ENCODE measurements around the gene PKIG.

The PKIG gene

DNA sequence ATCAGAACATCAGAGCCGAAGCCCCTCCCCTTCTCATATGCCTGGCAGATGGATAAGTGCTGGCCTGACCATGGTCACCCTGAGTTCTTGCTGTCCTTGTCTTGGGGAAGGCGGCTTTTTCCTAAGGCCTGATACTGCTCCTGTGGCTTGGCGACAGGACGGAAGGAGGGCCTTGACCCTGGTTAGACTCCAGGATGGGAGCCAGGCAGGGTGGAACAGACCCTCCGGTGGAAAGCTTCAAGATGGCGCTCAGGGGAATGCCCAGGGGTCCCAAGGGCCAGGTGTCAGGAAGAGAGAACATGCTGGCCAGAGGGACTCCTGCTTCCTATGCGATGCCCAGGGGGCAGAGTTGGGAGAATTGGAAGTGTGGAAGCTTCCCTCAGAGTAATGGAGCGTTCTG, 39.6 kb downstream of the PKIG start:
- DNase-seq = no peak

DNA sequence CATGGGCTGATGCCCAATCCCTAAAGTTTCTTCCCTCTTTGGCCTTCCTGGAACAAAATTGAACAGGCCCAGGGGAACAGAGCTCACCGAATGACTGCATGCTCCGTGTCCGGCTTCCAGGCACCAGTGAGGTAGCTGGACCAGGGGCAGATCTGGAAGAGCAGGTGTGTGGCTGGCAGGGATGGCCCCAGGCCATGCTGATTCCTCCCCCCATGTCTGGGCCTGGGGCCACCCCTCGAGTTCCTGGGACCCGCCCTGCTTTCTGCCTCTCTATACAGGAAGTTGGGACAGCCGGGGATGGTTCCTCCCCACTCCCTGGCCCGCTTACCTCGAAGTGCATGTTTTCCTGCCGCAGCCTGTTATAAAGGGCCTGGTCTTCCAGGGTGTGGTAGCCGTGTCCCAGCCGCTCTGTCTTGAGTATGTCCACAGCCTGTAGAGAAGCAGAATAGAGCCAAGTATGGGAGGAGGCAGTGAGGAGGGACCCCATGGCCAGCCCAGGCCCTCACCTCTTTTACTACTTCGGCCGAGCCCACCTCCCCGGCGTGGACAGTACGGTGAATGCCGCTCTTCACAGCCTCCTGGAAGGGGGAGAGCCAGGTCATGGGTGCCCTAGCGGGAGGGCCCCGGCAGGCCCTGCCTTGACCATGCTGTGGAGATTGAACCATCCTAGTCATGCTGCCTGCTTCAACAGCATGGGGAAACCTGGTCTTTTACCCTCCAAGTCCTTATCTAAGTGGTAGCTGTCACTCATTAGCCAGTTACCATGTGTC, 40.3 kb downstream of the PKIG start:
- DNase-seq = no peak

- DNase-seq = no peak
These were observed 41.8 kb downstream of the PKIG start for GRCh38 chr20:44624152-44624551.

DNA sequence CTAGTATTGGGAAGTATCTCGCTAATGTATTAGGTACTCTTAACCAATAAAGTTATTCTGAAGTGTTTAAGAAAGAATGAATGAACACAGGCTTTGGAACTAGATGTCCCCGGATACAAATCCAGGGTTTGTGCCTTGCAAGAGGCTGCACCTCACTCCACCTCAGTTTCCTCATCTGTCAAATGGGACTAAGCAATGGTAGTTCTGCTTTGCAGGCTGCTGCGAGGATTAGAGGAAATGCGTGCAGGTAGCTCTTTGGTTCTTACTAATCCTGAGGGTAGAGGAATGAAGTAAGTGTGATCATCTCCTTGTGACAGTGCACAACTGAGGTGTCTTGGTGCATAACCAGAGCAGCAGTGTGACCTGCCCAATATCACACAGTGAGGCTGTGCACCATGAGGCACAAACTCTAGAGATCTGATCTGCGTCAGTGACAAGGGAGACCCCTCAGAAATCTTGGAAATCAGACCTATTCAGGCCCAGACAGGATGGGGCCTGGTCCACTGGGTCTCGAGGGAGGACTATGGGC, 42.4 kb downstream of the PKIG start:
- DNase-seq = no peak

- no peak for DNase-seq
These were observed 43.0 kb downstream of the PKIG start for GRCh38 chr20:44625361-44625760.

GRCh38 chr20:44626278-44626677, 43.9 kb downstream of the PKIG start:
- no peak for DNase-seq

- no peak for DNase-seq
These were observed 45.1 kb downstream of the PKIG start for GRCh38 chr20:44627364-44628010.

- no peak for DNase-seq
These were observed 46.6 kb downstream of the PKIG start for GRCh38 chr20:44629017-44629385.

DNA sequence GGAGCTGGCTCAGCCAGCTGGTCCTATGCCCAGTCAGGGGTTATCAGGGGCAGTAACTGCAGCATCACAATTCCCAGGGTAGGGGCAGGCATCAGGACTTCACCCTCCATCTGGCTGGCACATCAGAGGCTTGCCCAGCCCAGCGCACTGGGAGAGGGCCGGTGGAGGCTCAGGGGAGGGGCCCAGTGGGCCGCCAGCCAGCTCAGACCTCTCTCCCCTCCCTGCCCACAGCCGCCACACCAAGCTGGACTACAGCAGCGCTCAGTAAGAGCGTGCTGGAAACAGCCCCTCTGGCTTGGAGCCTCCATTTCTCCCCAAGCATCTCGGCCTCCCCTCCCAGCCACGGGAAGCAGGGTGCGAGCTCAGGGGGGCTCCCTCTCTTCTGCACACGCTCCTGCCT, 47.2 kb downstream of the PKIG start:
- DNase-seq = no peak

GRCh38 chr20:44630297-44630696, 47.9 kb downstream of the PKIG start:
- DNase-seq = no peak

DNA sequence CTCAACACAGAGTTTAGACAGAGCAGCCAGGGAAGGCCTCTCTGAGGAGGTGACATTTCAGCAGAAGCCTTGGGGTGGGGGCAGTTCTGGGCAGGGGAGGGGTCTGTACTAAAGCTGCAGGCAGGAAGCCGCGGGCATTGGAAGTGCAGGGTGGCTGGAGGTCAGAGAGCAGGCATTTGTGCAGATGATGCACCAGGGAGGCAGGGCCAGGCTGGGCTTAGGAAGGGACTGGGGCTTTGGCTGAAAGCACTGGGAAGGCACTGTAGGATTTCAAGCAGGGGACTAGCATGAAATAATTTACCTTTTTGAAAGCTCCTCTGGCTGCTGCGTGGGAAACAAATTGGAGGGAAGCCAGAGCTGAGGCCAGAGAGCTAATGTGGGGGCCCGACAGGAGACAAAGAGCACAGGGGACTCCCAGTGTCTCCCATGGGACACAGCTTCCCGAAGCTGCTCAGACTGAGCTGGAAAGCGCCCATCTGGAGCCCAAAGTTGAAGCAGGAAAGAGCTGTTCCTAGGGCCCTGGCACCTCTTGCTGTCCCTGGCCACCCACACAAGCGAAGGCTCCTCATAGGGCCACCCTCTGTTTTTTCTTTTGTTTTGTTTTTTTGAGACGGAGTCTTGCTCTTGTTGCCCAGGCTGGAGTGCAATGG, 49.8 kb downstream of the PKIG start:
- DNase-seq = no peak

GRCh38 chr20:44633187-44633810, 50.9 kb downstream of the PKIG start:
- DNase-seq = no peak

GRCh38 chr20:44633872-44634600, 51.7 kb downstream of the PKIG start:
- DNase-seq = peak; percentile 33

- no peak for DNase-seq
These were observed 53.5 kb downstream of the PKIG start for GRCh38 chr20:44635877-44636276.

GRCh38 chr20:44637042-44637441, 54.7 kb downstream of the PKIG start:
- DNase-seq = no peak

GRCh38 chr20:44637522-44638372, 55.4 kb downstream of the PKIG start:
- no peak for DNase-seq

- DNase-seq = no peak
These were observed 58.1 kb downstream of the PKIG start for GRCh38 chr20:44640522-44640921.

DNA sequence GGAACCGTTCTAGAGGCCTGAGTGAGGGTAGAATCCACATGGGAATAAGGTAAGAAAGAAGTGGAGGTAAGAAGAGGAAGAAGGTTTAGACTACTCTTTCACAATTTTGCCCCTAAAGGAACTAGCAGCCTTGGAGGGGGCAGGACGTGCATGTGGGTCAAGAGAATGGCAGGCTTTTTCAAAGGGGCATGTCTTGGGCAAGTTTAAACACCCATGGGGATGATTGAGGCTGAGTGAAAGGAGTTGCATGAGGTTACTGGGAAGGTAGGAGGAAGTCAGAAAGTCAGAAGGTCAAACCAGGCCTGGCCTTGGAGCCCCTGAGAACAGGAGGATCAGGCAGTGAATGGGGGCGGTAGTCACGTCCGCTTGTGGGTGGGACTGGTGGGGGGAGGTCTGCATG, 58.9 kb downstream of the PKIG start:
- no peak for DNase-seq

GRCh38 chr20:44642203-44643153, 60.1 kb downstream of the PKIG start:
- DNase-seq = peak; percentile 80

- no peak for DNase-seq
These were observed 60.8 kb downstream of the PKIG start for GRCh38 chr20:44643154-44643519.

All from hematopoietic multipotent progenitor cell treated with erythropoietin and hydrocortisone succinate and interleukin-3 and kit ligand, for 6 days (in vitro differentiated cells).